Vagina (tissue), 2 donors: ENCODE results near the gene RFK.

Experiments
- CTCF ChIP-seq, 3 experiments: fragments of 450-650 bp in 2 of 3; fragments of 200-600 bp in 1 of 3; sonication (generic) in 1 of 3; IDR thresholded peaks; one replicate each; pipeline ENCODE4 v1.5.1; 2017 to 2019; ENCODE audit warnings: antibody characterized with exemption in 3 of 3, mild to moderate bottlenecking in 2 of 3, moderate library complexity in 2 of 3
- POLR2A ChIP-seq, 2 donors: fragments of 450-650 bp; IDR thresholded peaks; one replicate each; pipeline ENCODE4 v1.6.1; 2017; ENCODE audit warnings: antibody characterized with exemption in 2 of 2, mild to moderate bottlenecking in 2 of 2, moderate library complexity in 2 of 2

- TF ChIP-seq CTCF (IDR thresholded peaks at IDR 0.05), result no peak
- TF ChIP-seq POLR2A (IDR thresholded peaks at IDR 0.05), result no peak
Observed at GRCh38 chr9:76342858-76343257, 51.4 kb downstream of the RFK start.
